ENCODE results near the gene PCCB.

Gene PCCB

GRCh38 chr3:136250059-136250902 lies at the start of gene PCCB (continued):
- no peak for TF ChIP-seq ZNF266 (tag by site-specific recombination; IDR thresholded peaks at IDR 0.05; ENCODE audit: low read depth)
- TF ChIP-seq ZNF621 (tag by site-specific recombination; IDR thresholded peaks at IDR 0.05): peak; percentile 89; the same call in 1 of the 2 replicates
- no peak for TF ChIP-seq ELK4 (IDR thresholded peaks at IDR 0.05; ENCODE audit: borderline replicate concordance, low read depth, low read length)
- no peak for TF ChIP-seq ZNF175 (tag by site-specific recombination; IDR thresholded peaks at IDR 0.05)
- peak; percentile 88 for TF ChIP-seq YY1 (tag by site-specific recombination; IDR thresholded peaks at IDR 0.05)
- no peak for TF ChIP-seq ZNF184 (tag by site-specific recombination; IDR thresholded peaks at IDR 0.05)
- TF ChIP-seq YY2 (tag by site-specific recombination; IDR thresholded peaks at IDR 0.05): peak; percentile 88
- TF ChIP-seq ATF2 (tag by site-specific recombination; IDR thresholded peaks at IDR 0.05; ENCODE audit: low read depth): no peak
- TF ChIP-seq KLF16 (tag by site-specific recombination; IDR thresholded peaks at IDR 0.05): no peak
- TF ChIP-seq ZSCAN30 (tag by site-specific recombination; IDR thresholded peaks at IDR 0.05): 0 out of 2 replicates have a peak, but pooled peaks have one; percentile 6
- TF ChIP-seq ZFP3 (tag by site-specific recombination; IDR thresholded peaks at IDR 0.05; ENCODE audit: low read depth): no peak
- TF ChIP-seq REPIN1 (tag by site-specific recombination; IDR thresholded peaks at IDR 0.05; ENCODE audit: low read depth): no peak
- no peak for TF ChIP-seq ZNF558 (tag by site-specific recombination; IDR thresholded peaks at IDR 0.05)
- TF ChIP-seq MEIS1 (CRISPR knock-in tag; IDR thresholded peaks at IDR 0.05; ENCODE audit: borderline replicate concordance): no peak
- no peak for TF ChIP-seq ZNF426 (tag by site-specific recombination; IDR thresholded peaks at IDR 0.05)
- no peak for TF ChIP-seq ZNF433 (tag by site-specific recombination; IDR thresholded peaks at IDR 0.05; ENCODE audit: low read depth)
- peak; percentile 18; the same call in 1 of the 2 replicates for TF ChIP-seq EGR2 (tag by site-specific recombination; IDR thresholded peaks at IDR 0.05; ENCODE audit: low read depth)
- peak; percentile 65; the same call in 1 of the 2 replicates for TF ChIP-seq ZEB2 (tag by site-specific recombination; IDR thresholded peaks at IDR 0.05)
- no peak for TF ChIP-seq GLI4 (tag by site-specific recombination; IDR thresholded peaks at IDR 0.05)
- peak; percentile 45 for TF ChIP-seq ZFHX2 (tag by site-specific recombination; conservative IDR thresholded peaks at IDR 0.05)
- no peak for TF ChIP-seq KLF1 (tag by site-specific recombination; IDR thresholded peaks at IDR 0.05)
- TF ChIP-seq ZNF610 (tag by site-specific recombination; IDR thresholded peaks at IDR 0.05; ENCODE audit: borderline replicate concordance): no peak
- no peak for TF ChIP-seq ZNF677 (tag by site-specific recombination; IDR thresholded peaks at IDR 0.05)
- peak; percentile 70 for TF ChIP-seq SP7 (tag by site-specific recombination; IDR thresholded peaks at IDR 0.05)
- TF ChIP-seq ZNF510 (tag by site-specific recombination; IDR thresholded peaks at IDR 0.05; ENCODE audit: insufficient replicate concordance): no peak
- TF ChIP-seq ZNF292 (tag by site-specific recombination; IDR thresholded peaks at IDR 0.05; ENCODE audit: borderline replicate concordance, low read depth): no peak
- no peak for TF ChIP-seq ZNF747 (tag by site-specific recombination; IDR thresholded peaks at IDR 0.05)
- no peak for TF ChIP-seq ZNF311 (tag by site-specific recombination; IDR thresholded peaks at IDR 0.05; ENCODE audit: borderline replicate concordance)
- no peak for TF ChIP-seq MYNN (tag by site-specific recombination; IDR thresholded peaks at IDR 0.05; ENCODE audit: borderline replicate concordance)
- no peak for TF ChIP-seq ZNF280D (tag by site-specific recombination; IDR thresholded peaks at IDR 0.05)
- peak; percentile 87 for TF ChIP-seq ZBTB26 (tag by site-specific recombination; optimal IDR thresholded peaks at IDR 0.05)
- no peak for TF ChIP-seq TRIM28 (IDR thresholded peaks at IDR 0.05; ENCODE audit: borderline replicate concordance, low read length)
- TF ChIP-seq ZNF302 (tag by site-specific recombination; IDR thresholded peaks at IDR 0.05; ENCODE audit: low read depth): no peak

Data from HEK293 (cell line).